ENCODE measurements around the gene SEMA4A. TPM values are rescaled to one million over a fixed set of nuclear protein-coding genes. Genes with fewer than 3 reads are reported as not detected.
A peak's percentile ranks its signal among the peaks of the same experiment; 100 is the strongest.

Gene SEMA4A
- total and polyA plus RNA-seq, 9 of the 15 experiments (the other 6 are each of a cell fraction or from before 2014, with no cell fraction given), result 0.04 to 1.7 (median 0.45) TPM

DNA sequence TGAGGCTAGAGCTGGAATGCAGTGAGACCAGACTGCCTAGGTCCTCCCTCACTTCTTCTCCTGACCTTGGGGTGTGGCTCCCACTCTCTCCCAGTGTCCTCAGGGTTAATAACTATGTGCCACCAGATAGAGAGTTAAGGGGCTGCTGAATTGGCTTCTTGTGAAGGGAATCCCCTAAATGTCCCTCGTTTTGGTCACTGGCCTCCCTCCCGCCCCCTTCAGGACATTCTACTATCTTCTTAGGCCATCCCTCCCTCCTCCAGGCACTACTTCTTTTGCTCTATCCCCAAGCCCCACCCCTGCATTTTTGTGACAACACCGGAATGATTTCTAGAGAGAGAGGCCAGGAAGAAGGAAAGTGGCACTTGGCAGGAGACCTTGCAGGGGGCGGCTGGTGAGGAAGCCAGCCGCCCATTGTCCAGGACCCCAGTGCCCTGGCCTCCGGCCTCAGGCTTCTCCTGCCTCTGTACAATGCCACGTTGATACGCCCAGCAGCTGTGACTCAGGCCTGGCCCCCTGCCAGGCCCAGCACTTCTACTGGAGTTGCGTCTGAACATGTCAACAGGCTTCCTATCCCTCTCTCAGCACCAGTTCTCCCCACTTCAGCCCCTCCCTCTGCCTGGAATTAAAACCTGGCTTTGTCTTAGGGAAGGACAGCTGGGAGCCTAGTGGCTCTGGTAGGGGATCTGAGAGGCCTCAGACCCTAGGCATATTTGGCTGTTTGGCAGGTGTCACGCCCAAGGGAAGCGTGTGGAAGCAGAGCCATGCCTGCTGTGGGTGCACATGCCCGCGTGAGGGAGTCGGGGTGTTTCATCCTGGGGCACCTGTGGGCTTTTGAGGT lies 29.8 kb upstream of the SEMA4A start (continued):
- TF ChIP-seq CEBPZ (IDR thresholded peaks at IDR 0.05; ENCODE audit: borderline replicate concordance, low read depth, low read length), result no peak
- TF ChIP-seq CREM (IDR thresholded peaks at IDR 0.05; ENCODE audit: low read depth), result peak; percentile 53; the same call in 1 of the 2 replicates
- TF ChIP-seq GABPB1 (CRISPR knock-in tag; IDR thresholded peaks at IDR 0.05), result peak; percentile 37; the same call in 1 of the 2 replicates
- TF ChIP-seq LCOR (CRISPR knock-in tag; IDR thresholded peaks at IDR 0.05), result peak; percentile 17; the same call in 1 of the 2 replicates
- no peak for TF ChIP-seq HNRNPUL1 (IDR thresholded peaks at IDR 0.05; ENCODE audit: low read length)
- TF ChIP-seq, protein P1, sequence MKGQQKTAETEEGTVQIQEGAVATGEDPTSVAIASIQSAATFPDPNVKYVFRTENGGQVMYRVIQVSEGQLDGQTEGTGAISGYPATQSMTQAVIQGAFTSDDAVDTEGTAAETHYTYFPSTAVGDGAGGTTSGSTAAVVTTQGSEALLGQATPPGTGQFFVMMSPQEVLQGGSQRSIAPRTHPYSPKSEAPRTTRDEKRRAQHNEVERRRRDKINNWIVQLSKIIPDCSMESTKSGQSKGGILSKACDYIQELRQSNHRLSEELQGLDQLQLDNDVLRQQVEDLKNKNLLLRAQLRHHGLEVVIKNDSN (CRISPR knock-in tag; IDR thresholded peaks at IDR 0.05), result no peak
- peak; percentile 28; the same call in 1 of the 2 replicates for TF ChIP-seq EGR1 (conservative IDR thresholded peaks at IDR 0.05)
- peak; percentile 34; the same call in 1 of the 2 replicates for TF ChIP-seq EP300 (IDR thresholded peaks at IDR 0.05; ENCODE audit: low read length)
- TF ChIP-seq NR1H2 (CRISPR knock-in tag; IDR thresholded peaks at IDR 0.05), result no peak
- TF ChIP-seq ZNF274 (IDR thresholded peaks at IDR 0.05; ENCODE audit: borderline replicate concordance, low read depth, low read length), result no peak
- TF ChIP-seq ZNF165 (CRISPR knock-in tag; IDR thresholded peaks at IDR 0.05; ENCODE audit: borderline replicate concordance), result no peak
- peak; percentile 59; the same call in 1 of the 2 replicates for TF ChIP-seq NKRF (IDR thresholded peaks at IDR 0.05; ENCODE audit: borderline replicate concordance)
- no peak for TF ChIP-seq RBM34 (IDR thresholded peaks at IDR 0.05; ENCODE audit: borderline replicate concordance, insufficient read depth, low read length)
- no peak for TF ChIP-seq TCF7 (IDR thresholded peaks at IDR 0.05; ENCODE audit: borderline replicate concordance)
- TF ChIP-seq MYC (IDR thresholded peaks at IDR 0.05; ENCODE audit: low read depth, low read length), result peak; percentile 71
- no peak for TF ChIP-seq MYC (CRISPR knock-in tag; IDR thresholded peaks at IDR 0.05; ENCODE audit: borderline replicate concordance, low read depth)
- no peak for TF ChIP-seq ELF4 (CRISPR knock-in tag; IDR thresholded peaks at IDR 0.05)
- TF ChIP-seq E2F8 (IDR thresholded peaks at IDR 0.05; ENCODE audit: low read depth, partially characterized antibody), result no peak
- no peak for TF ChIP-seq HLTF (IDR thresholded peaks at IDR 0.05)
- TF ChIP-seq ZNF444 (CRISPR knock-in tag; IDR thresholded peaks at IDR 0.05), result no peak
